CD4-positive, CD25-positive, alpha-beta regulatory T cell (primary cell): ENCODE results near the gene HMX1. TPM values are rescaled to one million over a fixed set of nuclear protein-coding genes. Genes with fewer than 3 reads are reported as not detected.

Experiments used
- ATAC-seq, 2 donors: fragments of 150-1000 bp; cut with Tn5 transposase; one replicate each; pipeline ENCODE4 v1.10.0; 2021; ENCODE audit warnings: low read depth in 2 of 2, moderate number of reproducible peaks in 2 of 2, moderate library complexity in 1 of 2
- DNase-seq, 3 donors: peaks; one replicate each; pipeline versions ENCODE4 v3.0.0 to v3.0.0-alpha.2; 2012 to 2022; ENCODE audit warnings: mixed read lengths in 1 of 3
- H3K27ac ChIP-seq: one replicate; pipeline ENCODE4 v1.7.0; 2013; ENCODE audit warnings: mild to moderate bottlenecking, low read length; ENCODE audit not compliant: insufficient read depth, poor library complexity, severe bottlenecking
- H3K27me3 ChIP-seq: one replicate; pipeline ENCODE4 v1.7.0; 2013; ENCODE audit warnings: low read length; ENCODE audit not compliant: control insufficient read depth, insufficient read depth
- H3K36me3 ChIP-seq: one replicate; pipeline ENCODE4 v1.7.0; 2013; ENCODE audit warnings: mild to moderate bottlenecking, low read length, moderate library complexity; ENCODE audit not compliant: control insufficient read depth, insufficient read depth
- H3K4me1 ChIP-seq: 2 replicates; pipeline ENCODE4 v1.7.0; 2013; ENCODE audit warnings: mild to moderate bottlenecking, low read length; ENCODE audit not compliant: insufficient read depth, control insufficient read depth, poor library complexity, severe bottlenecking
- H3K4me3 ChIP-seq: one replicate; pipeline ENCODE4 v1.7.0; 2013; ENCODE audit warnings: low read depth, mild to moderate bottlenecking, low read length, moderate library complexity
- H3K9me3 ChIP-seq, 2 experiments: 1 replicate in 1 of 2; 2 replicates in 1 of 2; pipeline ENCODE4 v1.7.0; 2013; ENCODE audit warnings: low read length in 2 of 2, mild to moderate bottlenecking in 1 of 2, moderate library complexity in 1 of 2; ENCODE audit not compliant: control insufficient read depth in 2 of 2
- H3K27ac Mint-ChIP-seq, 3 donors: one replicate each; pipeline ENCODE4 v1.8.0; 2020 to 2022; ENCODE audit warnings: mild to moderate bottlenecking in 3 of 3, mixed read lengths in 3 of 3, moderate library complexity in 2 of 3
- H3K27me3 Mint-ChIP-seq: one replicate; pipeline ENCODE4 v1.8.0; 2022; ENCODE audit warnings: mild to moderate bottlenecking, mixed read lengths
- H3K36me3 Mint-ChIP-seq: one replicate; pipeline ENCODE4 v1.8.0; 2020; ENCODE audit warnings: mixed read lengths
- H3K4me1 Mint-ChIP-seq, 4 donors: one replicate each; pipeline ENCODE4 v1.8.0; 2020 to 2022; ENCODE audit warnings: mixed read lengths in 4 of 4, mild to moderate bottlenecking in 1 of 4
- H3K4me3 Mint-ChIP-seq, 4 donors: one replicate each; pipeline ENCODE4 v1.8.0; 2020 to 2022; ENCODE audit warnings: mild to moderate bottlenecking in 4 of 4, mixed read lengths in 4 of 4, moderate library complexity in 3 of 4
- H3K9me3 Mint-ChIP-seq, 7 donors: one replicate each; pipeline ENCODE4 v1.8.0; 2020 to 2022; ENCODE audit warnings: mixed read lengths in 7 of 7, mild to moderate bottlenecking in 3 of 7, moderate library complexity in 2 of 7
- polyA plus RNA-seq, 4 donors: library from polyadenylated mRNA; unstranded; fragments of 300-500 nt; fragmentation: Illumina TruSeq; gene quantifications; one replicate each; pipeline ENCODE4 v1.2.3, GENCODE V29; 2021
- total RNA-seq: library from RNA; stranded (reverse); gene quantifications from one replicate; pipeline ENCODE4 v1.2.3, GENCODE V29; 2022

The HMX1 gene
- total and polyA plus RNA-seq, 5 donors from 2014 or later, result not detected

DNA sequence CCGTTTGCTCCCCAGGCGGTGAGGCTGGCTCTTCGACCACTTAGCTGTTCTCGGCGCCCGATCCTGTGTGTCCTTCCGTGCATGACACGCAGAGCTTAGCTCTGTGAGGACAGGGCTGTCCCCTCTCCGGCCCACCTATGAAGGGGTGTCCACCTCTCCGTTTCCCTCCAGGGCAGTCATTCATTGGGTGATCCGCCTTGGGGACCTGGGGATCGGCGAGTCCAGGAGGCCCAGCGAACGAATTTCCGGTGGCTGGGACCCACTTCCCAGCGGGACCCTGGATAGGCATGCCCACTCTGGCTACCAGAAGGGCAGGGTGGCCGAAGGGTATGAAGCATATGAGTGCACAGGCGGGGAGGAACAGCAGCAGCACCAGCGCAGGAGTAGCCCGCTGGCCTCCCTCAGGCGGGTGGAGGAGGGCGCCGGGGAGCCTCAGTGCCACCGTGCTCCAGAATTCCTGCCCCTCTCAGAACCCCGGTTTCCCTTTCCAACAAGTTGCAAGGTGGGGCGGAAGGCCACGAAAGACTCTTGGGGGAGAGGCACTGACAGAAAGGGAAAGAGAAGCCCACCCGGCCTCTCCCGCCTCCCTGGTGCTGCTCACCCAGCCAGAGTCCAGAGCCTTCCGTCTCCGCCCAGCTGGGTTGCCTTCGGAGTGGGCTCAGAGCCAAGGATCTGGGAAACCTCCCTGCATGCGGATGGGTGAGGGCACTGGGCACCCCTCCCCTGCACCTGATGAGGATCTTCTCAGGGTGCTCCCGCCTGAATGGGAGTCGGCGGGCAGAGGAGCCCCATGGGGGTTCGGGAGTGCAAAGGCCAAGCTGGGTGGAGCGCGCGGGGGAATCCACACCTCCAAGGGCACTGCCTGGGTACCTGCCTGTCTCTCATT is 8.6 kb downstream of the HMX1 start:
- DNase-seq (no peak), ATAC-seq (no peak)
- Histone ChIP-seq H3K4me3 (no peak overlapping the region), H3K36me3 (no peaks in the 10 kb centered on the region), H3K27ac (no peak overlapping the region), H3K27me3 (peaks cover 2% of the 10 kb centered on the region), H3K9me3 (no peaks in the 10 kb centered on the region), H3K4me1 (peaks cover 4% of the 10 kb centered on the region)
- no peaks in the 10 kb centered on the region for H3K36me3 Mint-ChIP-seq
- peaks cover 0 to 2% (median 0%) of the 10 kb centered on the region in 7 donors for H3K9me3 Mint-ChIP-seq
- H3K4me3 Mint-ChIP-seq, result no peak overlapping the region
- H3K4me1 Mint-ChIP-seq, result peaks cover 0 to 5% (median 2%) of the 10 kb centered on the region in 4 donors
- H3K27me3 Mint-ChIP-seq, result peaks cover 55% of the 10 kb centered on the region
- no peak overlapping the region for H3K27ac Mint-ChIP-seq

DNA sequence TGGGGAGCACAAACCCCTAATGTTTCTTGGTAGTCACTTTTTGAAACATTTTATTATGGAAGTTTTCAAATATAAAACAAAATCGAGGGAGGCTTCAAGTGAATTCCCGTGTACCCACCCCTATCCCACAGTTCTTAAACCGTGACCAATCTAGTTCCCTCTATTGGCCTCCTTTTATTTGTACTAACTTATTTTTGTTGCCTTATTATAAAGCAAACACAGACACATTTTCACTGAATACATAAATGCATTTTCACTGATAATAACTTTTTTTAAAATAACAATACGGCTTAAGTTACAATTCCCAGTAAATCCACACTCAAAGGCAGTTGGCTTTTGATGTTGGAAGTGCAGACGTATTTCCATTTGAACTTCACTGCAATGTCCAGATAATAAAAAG is 9.3 kb downstream of the HMX1 start:
- Mint-ChIP-seq H3K4me1 (peaks cover 0 to 6% (median 2%) of the 10 kb centered on the region in 4 donors), H3K27ac (no peak overlapping the region), H3K4me3 (no peak overlapping the region), H3K27me3 (peaks cover 59% of the 10 kb centered on the region), H3K9me3 (peaks cover 0 to 2% (median 0%) of the 10 kb centered on the region in 7 donors), H3K36me3 (no peaks in the 10 kb centered on the region)
- H3K27me3 ChIP-seq, result peaks cover 2% of the 10 kb centered on the region
- no peaks in the 10 kb centered on the region for H3K9me3 ChIP-seq
- no peak overlapping the region for H3K27ac ChIP-seq
- no peak for ATAC-seq
- no peak for DNase-seq
- H3K4me3 ChIP-seq, result no peak overlapping the region
- no peaks in the 10 kb centered on the region for H3K36me3 ChIP-seq
- peaks cover 12% of the 10 kb centered on the region for H3K4me1 ChIP-seq

DNA sequence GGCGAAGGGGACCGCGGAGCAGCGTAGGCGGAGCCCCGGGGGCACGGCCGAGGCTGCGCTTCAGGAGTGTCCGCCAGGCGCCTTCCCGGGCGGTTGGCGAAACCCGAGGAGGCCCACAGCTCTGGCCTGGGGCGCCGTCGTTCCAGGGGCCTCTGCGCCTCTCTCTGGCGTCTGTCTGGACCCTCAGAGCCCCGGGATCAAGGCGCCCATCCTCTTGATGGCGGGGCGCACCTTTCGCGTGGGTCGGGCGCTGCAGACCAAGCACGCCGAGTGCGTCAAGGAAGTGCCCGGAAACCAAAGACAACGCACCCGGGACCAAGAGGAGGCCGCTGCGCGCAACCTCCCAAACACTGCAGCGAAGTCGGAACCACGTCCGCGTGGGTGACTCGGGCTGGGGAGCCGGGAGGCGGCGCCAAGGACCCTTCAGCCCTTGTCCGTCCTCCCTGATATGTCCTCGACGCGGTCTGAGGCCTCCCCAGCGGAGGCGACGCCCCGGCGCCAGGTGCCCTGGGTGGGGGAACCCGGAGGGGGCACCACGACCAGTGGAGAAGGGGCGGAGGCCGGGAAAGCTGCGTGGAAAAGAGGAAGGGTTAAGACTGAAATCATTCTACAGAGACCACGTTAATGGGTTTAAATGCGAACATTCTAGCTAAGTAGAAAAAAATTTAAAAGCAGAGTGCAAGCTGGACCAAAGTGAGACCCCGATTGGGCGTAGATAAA is 9.9 kb downstream of the HMX1 start:
- peaks cover 0 to 3% (median 0%) of the 10 kb centered on the region in 7 donors for H3K9me3 Mint-ChIP-seq
- no peak overlapping the region for H3K27ac Mint-ChIP-seq
- no peaks in the 10 kb centered on the region for H3K36me3 Mint-ChIP-seq
- H3K9me3 ChIP-seq, result no peaks in the 10 kb centered on the region
- H3K4me3 ChIP-seq, result no peak overlapping the region
- H3K4me1 Mint-ChIP-seq, result peaks cover 0 to 9% (median 2%) of the 10 kb centered on the region in 4 donors
- no peak overlapping the region for H3K4me3 Mint-ChIP-seq
- no peaks in the 10 kb centered on the region for H3K36me3 ChIP-seq
- peaks cover 2% of the 10 kb centered on the region for H3K27me3 ChIP-seq
- peaks cover 13% of the 10 kb centered on the region for H3K4me1 ChIP-seq
- H3K27me3 Mint-ChIP-seq, result peaks cover 58% of the 10 kb centered on the region
- H3K27ac ChIP-seq, result no peak overlapping the region
- ATAC-seq (no peak), DNase-seq (no peak)

DNA sequence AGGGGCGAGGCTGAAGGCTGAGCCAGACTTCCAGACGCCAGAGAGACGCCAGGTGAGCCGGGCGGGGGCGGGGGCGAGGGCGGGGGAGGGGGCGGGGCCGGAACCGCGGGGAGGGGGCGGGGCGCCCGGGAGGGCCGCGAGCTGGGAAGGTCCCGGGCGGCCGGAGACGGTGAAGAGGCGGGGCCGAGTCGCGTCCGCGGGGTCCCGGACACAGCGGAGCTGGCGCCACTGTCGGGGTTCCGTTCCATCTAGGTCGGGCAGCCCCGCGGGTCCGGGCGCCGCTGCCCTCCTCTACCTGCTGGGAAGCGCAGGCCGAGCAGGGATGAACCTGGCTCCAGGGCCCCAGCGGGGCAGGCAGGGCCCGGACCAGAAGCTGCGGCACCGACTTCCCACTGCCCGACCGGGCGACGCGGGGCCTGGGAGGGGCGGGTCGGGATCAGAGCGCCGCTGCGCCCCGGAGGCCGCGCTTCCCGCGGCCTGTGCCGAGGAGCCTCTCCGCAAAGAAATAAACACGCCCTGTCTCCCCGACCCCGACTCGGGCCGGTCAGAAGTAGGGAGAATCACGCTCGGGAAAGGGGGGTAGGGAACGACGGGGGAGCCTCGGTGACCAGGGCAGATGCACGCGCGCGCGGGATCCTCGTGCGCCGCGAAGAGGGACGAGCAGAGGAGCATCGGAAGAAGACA is 10.6 kb downstream of the HMX1 start:
- Mint-ChIP-seq H3K36me3 (no peaks in the 10 kb centered on the region), H3K27ac (no peak overlapping the region), H3K4me3 (no peak overlapping the region), H3K9me3 (peaks cover 0 to 3% (median 0%) of the 10 kb centered on the region in 7 donors), H3K27me3 (peaks cover 58% of the 10 kb centered on the region), H3K4me1 (peaks cover 0 to 14% (median 5%) of the 10 kb centered on the region in 4 donors)
- Histone ChIP-seq H3K4me1 (peaks cover 13% of the 10 kb centered on the region), H3K4me3 (no peak overlapping the region), H3K9me3 (no peaks in the 10 kb centered on the region), H3K36me3 (no peaks in the 10 kb centered on the region), H3K27me3 (peaks cover under 1% of the 10 kb centered on the region), H3K27ac (no peak overlapping the region)
- no peak for DNase-seq
- no peak for ATAC-seq

DNA sequence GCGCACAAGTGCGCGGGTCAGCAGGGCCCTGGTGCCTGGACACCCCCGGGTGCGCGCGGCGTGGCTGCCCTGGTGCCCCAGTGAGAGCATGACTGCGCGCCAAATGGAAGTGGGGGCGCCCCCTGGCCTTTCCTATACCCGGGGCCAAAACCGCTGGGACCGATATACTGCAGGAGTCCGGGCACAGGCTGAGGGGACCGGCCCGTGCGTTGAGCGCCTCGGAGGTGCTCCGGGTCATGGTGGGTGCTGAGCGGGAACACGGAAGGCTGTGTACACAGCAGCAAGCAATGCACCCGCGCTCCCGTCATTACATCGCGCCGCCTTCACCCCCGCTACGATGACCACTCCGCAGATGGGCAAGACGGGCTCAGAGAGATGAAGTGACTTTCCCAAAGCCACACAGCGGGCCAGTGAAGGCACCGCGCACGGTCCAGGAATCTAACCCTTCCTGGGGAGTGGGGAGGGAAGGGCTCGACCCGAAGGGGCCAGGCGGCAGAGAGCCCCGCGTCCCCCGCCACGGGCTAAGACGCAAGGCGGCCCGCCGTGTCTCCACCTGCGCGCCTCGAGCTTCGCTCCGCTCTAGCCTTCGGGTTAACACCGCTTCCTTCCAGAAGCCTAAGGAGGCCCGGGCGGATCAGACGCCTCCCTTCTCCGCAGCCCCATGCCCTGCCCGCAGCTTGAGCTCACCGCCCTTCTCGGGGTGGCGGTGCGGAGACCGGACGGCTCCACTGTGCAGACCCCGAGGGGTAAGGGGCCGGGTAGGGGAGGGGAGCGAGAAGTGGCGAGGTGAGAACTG is 11.3 kb downstream of the HMX1 start:
- Histone ChIP-seq H3K4me1 (peaks cover 13% of the 10 kb centered on the region), H3K27ac (no peak overlapping the region), H3K27me3 (peaks cover 2% of the 10 kb centered on the region), H3K36me3 (no peaks in the 10 kb centered on the region), H3K9me3 (no peaks in the 10 kb centered on the region), H3K4me3 (no peak overlapping the region)
- H3K9me3 Mint-ChIP-seq, result peaks cover 0 to 3% (median 0%) of the 10 kb centered on the region in 7 donors
- H3K27me3 Mint-ChIP-seq, result peaks cover 56% of the 10 kb centered on the region
- ATAC-seq (no peak), DNase-seq (no peak)
- no peaks in the 10 kb centered on the region for H3K36me3 Mint-ChIP-seq
- peaks cover 0 to 16% (median 7%) of the 10 kb centered on the region in 4 donors for H3K4me1 Mint-ChIP-seq
- no peak overlapping the region for H3K27ac Mint-ChIP-seq
- no peak overlapping the region for H3K4me3 Mint-ChIP-seq

DNA sequence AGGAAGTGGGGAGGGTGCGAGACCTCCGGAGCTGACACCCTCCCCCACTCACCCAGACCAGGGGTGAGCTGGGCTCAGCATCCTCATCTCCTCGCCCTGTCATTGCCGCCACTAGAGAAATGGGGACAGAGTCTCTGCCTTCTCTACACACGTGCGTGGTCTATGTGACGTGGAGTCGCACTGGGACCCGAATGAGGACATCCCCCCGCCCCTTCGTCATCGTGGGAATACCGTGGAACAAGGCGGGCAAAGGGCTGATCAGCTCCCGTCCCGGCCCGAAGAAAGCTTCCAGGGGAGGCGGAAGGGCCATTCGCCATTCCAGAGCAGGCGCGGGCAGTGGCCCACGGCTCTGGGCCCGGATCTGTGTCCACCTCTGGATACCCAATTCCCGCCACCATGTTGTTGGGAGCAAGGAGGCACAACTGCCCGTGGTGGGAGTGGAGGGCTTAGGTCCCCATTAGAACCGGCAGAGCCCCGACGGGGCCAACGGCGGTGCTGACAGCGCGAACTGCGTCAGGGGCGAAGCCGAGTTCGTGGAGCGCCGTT is 12.0 kb downstream of the HMX1 start:
- Histone ChIP-seq H3K4me3 (no peak overlapping the region), H3K36me3 (no peaks in the 10 kb centered on the region), H3K27ac (no peak overlapping the region), H3K27me3 (peaks cover 6% of the 10 kb centered on the region), H3K9me3 (no peaks in the 10 kb centered on the region), H3K4me1 (peaks cover 13% of the 10 kb centered on the region)
- no peak overlapping the region for H3K27ac Mint-ChIP-seq
- H3K4me1 Mint-ChIP-seq, result peaks cover 0 to 16% (median 5%) of the 10 kb centered on the region in 4 donors
- peaks cover 0 to 3% (median 0%) of the 10 kb centered on the region in 7 donors for H3K9me3 Mint-ChIP-seq
- DNase-seq (no peak), ATAC-seq (no peak)
- H3K4me3 Mint-ChIP-seq, result no peak overlapping the region
- peaks cover 57% of the 10 kb centered on the region for H3K27me3 Mint-ChIP-seq
- no peaks in the 10 kb centered on the region for H3K36me3 Mint-ChIP-seq
